HG02973 (cell line): ENCODE measurements around the gene FHOD1.

Source experiments
- ATAC-seq: cut with Tn5 transposase; IDR thresholded peaks from one replicate; pipeline ENCODE4 v1.9.1; 2021; ENCODE audit warnings: moderate library complexity; ENCODE audit not compliant: unreplicated experiment

FHOD1 gene

DNA sequence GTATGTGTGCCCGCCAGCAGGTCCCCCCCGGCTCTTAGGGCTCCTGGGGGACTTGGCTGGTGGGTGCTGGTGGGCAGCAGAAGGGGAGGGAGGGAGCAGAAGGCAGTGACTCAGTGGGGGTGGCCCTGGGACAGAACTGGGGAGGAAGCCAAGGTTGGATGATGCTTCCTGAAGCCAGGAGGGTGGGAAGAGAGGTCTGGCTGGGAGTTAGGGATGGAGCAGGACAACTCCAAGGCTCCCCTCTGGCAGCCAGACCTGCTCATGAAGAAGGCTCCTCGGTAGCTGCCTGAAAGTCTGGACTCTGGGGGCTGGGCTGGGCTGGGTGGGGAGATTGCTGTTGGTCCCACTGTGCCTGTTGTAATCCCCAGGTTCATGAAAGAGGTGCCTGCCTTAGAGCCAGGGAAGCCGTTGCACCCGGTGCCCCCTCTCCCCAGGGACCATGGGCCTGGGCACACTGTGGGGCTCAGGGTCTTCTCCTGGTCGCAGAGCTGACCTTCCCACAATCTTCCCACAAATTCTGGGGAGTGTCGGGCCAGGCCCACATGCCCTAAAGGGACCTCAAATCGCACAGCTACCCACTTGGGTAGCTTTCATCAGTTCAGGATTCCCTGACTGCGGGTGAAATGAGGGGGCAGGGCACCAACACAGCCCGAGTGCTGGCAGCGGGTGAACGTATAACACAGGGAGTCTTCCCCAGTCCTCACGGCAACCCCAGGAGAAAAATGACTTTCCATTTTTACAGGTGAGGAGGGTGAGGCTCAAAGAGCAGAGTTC is 30.9 kb upstream of the FHOD1 start:
- ATAC-seq = no peak

DNA sequence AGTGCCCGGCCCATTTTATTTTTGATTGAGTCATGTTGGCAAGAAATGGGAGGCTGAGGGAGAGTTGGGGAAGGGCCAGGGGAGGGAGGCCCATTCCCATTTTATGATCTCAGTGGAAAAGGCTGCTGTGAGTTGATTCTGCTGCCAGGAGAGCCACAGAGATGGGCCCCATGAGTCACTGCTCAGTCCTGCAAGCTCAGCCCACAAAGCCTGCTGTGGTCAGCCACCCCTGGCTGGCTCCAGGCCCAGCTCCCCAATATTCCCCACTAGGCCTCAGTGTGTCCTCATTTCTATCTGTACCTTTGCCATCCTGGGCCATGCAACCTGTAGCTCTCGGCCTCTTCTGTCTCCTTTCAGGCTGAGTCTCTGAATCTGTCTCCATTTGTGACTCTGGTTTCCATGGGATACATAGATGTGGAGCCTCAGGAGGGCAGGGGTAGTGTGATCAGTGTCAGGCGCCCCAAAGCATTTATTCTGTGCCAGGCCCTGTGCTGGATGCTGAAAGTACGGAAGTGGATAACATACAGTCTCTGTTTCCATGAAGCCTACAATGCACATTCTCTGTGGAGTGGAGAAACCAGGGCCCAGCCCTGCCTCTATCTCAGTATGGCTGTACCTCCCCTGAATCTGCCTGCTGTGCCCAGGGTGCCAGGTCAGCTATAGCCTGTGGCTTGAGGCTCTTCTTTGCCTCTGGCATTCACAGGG is 30.2 kb upstream of the FHOD1 start:
- ATAC-seq = no peak

DNA sequence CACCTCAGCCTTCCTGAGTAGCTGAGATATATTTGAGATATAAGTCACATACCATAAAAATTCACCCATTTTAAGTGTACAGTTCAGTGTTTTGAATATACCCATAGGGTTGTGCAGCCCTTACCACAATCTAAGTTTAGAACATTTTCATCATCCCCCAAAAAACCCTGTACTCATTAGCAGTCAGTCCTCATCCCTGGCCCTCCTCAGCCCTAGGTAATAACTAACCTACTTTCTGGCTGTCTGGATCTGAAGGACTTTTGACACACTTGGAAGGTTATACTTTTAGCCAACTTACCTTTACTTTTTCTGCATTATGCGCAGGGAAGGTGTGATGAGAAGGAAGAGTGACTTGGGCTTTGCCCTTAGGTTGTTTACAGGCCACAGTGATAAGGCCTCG is 28.0 kb upstream of the FHOD1 start:
- no peak for ATAC-seq

DNA sequence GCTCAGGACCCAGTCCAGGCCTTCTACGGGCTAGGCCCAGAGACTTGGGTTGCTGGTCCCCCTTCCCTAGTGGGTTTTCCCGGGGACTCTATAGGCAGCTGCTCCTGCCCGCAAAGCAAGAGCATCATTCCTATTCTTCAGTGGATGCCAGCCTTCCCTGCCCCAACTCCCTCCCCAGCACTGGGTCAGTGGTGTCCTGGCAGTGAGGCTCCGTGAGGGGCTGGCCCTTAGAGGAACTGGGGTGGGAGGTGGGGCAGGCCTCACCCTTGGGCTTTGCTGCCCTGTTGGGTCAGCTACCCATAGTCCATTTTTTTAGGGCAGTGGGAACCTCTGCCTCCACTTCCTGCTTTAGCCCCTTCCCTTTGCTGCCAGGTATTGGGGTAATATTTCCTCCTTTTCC is 24.2 kb upstream of the FHOD1 start:
- no peak for ATAC-seq

DNA sequence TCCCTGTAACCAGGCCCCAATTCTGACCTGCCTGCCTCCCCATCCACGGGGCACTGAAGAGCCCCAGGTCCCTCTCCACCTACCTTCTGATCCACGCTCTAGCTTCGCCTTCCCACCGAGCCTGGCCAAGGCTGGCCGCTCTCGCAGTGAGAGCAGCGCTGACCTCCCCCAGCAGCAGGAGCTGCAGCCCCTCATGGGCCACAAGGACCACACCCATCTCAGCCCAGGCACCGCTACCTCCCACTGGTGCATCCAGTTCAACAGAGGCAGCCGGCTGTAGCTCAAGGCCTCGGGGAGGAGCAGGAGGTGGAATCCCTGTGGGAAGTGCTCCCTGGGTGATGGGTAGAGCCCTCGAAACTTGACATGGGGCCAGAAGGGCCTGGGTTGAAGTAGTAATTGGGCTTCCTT is 23.7 kb upstream of the FHOD1 start:
- ATAC-seq = no peak

DNA sequence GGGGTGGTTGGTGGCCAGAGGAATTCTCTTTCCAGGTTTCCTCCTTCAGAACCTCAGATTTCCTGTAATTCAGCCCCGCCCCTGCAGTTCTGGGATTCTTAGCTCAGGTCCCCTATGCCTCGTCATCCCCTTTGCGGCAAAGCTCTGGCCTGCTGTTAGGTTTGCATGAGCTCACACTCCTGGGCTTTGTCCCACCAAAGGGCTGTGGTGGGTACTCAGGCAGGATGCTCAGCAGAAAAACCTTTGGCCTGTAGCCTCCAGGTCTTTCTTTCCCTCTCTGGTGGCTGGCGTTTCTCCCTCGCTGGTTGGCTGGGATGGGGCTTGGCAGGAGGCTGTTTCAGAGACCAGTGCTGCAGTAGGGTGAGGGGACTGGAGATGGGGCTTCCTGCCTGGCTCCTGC is 22.5 kb upstream of the FHOD1 start:
- no peak for ATAC-seq

DNA sequence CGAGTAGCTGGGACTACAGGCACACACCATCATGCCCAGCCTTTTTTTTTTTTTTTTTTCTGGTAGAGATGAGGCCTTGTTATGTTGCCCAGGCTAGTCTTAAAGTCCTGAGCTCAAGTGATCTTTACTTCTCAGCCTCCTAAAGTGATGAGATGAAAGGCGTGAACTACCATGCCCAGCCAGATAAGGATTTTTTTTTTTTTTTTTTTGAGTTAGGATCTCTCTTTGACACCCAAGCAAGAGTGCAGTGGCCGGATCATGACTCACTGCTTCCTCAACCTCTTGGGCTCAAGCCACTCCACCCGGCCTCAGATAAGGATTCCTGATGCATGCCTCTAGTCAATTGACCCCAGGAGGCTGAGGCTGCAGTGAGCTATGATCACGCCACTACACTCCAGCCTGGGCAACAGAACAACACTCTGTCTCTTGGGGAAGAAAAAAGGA is 20.9 kb upstream of the FHOD1 start:
- ATAC-seq = no peak

DNA sequence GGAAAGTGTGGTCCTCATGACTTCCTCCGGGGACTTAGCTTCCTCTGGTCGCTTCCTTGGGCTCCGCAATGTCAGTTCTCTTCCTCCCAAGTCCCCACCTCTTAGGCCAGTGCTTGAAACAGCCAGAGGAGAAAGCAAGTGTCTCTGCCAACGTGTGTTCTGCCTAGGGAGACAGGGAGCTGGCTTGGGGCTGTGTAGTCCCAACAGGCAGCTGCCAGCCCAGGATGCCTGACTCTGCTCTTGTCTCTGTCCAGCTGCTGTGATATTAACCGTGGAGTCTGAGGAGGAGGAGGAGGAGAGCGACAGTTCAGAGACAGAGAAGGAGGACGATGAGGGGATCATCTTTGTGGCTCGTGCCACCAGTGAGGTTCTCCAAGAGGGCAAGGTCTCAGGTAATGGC is 18.6 kb upstream of the FHOD1 start:
- ATAC-seq = no peak

DNA sequence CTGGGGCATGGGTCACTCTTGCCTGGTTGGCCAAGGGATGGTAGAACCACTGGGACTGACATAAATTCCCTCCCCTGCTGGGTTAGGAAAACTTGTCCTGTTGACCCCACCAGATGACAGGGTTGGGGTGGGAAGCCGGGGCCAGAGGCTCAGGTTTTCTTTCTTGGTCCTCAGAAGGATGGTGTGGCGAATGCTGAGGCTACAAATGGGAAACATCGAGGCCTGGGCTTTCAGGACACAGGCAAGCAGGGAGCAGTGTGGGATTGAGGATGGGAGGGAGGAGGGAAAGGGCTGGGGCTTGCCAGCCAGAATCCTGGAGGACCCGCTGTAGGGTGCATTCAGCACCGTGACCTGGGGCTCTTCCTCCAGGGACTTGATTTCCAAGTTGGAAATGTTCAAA is 17.6 kb upstream of the FHOD1 start:
- ATAC-seq = no peak

DNA sequence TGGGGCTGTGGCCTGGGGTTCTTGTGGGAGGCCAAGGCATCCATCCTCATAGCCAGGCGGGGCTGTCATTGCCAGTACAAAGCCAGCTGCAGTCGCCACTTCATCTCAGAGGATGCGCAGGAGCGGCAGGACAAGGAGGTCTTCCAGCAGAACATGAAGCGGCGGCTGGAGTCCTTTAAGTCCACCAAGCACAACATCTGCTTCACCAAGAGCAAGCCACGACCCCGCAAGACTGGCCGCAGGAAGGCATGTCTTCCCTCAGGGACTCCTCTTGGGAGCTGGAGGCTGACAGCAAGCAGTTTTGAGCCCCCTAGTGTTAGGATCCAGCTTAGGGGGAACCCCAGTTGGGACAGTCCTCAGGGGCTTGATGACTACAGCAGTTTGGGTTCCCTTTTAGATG is 17.0 kb upstream of the FHOD1 start:
- ATAC-seq = no peak

DNA sequence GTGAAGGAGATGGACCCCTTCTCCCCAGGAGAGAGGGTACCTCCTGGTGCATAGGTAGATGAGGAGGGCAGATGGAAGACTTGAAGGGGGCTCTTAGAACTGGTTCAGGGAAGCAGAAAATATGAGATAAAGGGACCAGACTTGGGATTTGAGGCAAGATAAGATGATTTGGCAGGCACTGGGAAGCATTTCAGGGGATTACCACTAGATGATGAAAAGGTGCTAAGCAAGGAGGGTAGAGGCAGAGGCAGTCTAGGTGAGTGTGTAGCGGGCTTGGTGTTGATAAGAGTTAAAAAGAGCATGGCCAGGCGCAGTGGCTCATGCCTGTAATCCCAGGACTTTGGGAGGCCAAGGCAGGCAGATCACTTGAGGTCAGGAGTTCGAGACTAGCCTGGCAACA is 15.9 kb upstream of the FHOD1 start:
- no peak for ATAC-seq

DNA sequence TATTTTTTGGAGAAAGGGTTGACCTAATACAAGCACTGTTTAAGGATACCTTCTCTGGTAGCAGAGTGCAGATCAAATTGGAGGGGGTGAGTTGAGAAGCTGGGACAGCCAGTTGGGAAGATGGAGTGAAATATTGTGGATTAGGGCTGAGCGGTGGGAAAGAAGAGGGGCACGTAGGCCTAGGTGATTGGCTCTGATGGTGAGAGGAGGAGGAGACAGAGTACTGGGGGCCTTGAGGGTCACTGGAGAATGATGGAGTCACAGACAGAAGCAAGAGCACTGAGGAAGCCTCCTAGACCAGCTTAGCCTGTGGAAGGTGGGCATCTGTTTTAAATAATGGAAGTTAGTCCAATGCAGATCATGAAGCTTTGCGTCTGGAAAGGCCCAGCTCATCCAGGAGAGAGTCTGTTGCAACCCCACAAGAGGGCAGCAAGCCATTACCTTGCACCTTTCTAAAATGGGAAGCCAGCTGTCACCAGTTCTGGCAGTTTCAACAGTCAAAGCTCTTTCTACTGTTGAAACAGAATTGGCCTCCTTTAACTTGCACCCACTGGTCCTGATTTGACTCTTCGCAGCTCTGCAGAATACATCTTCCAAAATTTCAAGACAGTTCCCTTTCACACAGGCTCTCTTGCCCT is 13.3 kb upstream of the FHOD1 start:
- ATAC-seq = no peak

DNA sequence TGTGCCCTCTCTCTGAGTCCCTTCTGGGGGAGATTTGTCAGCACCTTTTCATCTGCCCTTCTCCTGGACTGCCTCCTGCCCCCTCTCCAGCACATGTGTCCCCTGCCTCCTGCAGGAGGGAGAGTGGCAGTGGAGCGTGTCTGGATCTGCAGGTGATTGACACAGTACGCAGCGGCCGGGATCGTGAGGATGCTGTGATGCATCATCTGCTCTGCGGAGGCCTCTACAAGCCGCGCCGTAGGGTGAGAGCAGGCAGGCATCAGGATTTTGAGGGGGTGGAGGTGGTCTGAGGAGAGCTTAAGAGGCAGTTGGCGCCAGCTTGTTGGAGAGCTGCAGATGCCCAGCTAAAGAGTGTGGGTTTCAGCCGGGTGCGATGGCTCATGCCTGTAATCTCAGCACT is 12.4 kb upstream of the FHOD1 start:
- no peak for ATAC-seq

DNA sequence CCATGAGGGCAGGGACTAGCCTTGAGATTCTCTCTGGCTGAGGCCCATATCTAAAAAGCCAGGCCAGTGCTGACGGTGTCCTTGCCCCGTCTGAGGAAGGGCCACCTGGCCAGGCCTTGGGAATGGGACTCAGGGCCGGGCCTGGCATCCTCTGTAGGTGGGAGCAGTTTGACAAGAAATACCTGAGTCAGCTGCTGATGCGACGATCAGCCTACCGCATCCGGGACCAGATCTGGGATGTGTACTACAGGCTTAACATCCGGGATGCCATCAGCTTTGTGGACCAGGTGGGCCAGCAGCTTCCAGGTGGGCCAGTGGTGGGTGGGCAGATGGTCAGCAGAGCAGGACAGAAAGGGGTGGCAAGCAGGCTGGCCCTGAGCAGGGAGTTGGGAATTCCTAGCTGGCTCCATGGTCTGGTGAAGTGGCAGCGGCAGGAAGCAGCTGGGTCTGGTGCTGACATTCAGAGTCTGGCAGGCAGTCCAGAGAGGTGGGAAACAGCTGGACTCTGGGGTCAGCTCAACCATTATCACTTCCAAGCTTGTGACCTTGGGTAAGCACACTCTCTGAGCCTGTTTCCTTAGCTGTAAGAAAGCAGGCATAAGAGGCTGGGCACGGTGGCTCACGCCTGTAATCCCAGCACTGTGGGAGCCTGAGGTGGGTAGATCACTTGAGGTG is 11.0 kb upstream of the FHOD1 start:
- ATAC-seq = no peak

DNA sequence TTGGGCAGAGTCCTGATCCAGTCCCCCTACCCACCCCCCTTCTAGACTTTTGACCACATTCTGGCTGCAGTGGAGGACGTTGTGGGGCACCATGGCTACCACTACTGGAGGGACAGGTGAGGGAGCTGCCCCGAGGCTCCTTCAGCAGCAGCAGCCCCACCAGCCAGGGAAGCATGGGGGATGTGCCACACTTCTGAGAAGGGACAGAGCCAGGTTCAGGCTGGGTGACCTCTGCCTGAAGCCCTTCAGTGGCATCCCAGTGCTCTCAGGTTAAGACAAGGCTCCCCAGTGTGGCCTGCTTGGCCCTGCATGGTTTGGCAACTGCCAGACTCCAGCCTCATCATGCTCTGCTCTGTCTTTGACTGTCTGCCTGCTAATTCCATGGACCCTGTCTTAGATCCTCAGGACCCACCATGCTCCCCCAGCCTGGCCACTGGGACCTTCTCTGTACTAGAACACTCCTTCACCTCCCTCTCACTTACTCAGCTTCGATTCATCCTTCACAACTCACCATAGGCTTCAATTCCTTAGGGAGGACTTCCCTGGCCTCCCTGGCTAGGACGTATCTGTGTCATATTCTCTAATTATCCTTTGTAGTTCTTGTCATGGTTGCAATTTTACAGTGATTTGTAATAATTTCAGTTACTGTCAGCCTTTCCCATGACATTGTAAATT is 10.3 kb upstream of the FHOD1 start:
- no peak for ATAC-seq

DNA sequence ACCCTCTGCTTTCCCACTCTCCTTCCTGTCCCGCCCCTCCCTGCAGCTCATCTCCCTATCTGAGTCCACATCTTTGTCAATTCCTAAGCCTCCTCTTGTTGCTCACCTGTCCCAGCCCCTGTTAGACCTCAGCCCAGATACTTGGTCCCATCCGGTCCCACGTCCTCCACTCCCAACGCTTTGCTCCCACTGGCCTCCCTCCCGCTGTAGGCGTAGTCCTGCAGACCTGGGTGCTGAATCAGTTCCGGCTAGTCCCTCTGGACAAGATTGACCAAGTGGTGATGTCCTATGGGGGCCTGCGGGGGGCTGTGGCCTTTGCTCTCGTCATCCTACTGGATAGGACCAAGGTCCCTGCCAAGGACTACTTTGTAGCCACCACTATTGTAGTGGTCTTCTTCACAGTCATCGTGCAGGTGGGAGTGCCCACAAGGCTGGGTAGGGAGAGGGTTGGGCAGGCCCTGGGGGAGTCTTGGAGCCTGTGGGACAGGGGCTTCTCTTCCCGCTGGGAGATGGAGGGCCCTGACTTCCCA is 9.5 kb upstream of the FHOD1 start:
- no peak for ATAC-seq

DNA sequence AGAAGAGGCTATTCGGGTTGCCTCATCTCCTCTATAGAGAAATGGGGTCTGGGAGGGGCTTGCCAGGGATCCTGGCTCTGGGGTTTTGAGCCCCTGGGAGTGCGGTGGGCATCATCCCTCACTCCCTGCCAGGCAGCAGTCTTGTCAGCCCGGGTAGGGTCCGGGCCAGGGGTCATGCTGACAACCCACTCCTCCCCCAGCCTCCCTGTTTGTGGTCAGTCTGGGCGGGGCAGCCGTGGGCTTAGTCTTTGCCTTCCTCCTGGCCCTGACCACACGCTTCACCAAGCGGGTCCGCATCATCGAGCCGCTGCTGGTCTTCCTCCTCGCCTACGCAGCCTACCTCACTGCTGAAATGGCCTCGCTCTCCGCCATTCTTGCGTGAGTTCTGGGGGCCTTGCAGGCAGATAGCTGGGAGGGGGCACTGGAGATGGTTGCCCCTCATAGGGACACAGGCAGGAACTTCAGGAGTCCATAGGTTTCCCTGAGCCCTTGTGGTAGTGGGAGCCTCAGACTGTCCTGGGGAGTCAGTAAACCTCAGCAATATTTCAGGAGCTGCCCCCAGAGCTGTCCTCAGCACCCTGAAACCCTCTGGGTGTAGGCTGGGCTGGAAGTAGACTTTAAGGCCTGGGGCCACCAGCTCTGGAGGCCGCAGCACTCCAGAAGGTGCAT is 8.4 kb upstream of the FHOD1 start:
- ATAC-seq = no peak

DNA sequence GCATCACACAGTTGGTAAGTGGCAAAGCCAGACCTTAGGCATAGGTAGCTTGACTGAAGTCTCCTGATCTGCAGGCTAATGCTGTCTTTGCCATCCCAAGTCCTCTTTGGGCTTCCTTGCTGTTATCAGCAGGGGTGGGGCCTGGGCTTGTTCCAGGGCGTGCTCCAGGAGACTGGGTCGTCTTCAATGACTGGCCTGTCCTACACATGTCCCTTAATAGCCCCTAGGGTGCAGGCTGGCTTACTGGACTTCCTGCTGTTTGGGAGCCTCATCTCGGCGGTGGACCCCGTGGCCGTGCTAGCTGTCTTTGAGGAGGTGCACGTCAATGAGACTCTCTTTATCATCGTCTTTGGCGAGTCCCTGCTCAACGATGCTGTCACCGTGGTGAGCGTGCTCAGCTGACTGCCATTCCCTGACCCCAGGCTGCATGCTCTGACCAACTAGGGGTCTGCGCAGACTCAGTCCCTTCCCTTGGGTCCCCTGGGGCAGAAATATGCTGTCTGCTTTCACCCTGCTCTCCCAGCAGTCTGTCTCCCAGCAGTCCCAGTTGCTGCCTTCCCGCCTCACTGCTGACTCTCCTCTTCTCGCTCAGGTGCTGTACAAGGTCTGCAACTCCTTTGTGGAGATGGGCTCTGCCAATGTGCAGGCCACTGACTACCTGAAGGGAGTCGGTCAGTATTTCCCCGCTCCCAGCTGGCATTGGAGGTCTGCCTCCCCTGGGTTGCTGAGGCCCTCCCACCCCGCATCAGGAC is 7.7 kb upstream of the FHOD1 start:
- no peak for ATAC-seq
